Measurements from ENCODE around the gene MIEN1. TPM values are rescaled to one million over a fixed set of nuclear protein-coding genes. Genes with fewer than 3 reads are reported as not detected.

MIEN1 gene
- total RNA-seq, 2 donors from 2014 or later: 27.1 to 30.3 TPM

GRCh38 chr17:39679521-39680192, 50.7 kb downstream of the MIEN1 start:
- no peaks in the 10 kb centered on the region for H3K9me3 ChIP-seq
- H3K27ac ChIP-seq: peak overlapping the region; percentile 87 to 92
- H3K4me3 ChIP-seq: no peak overlapping the region
- TF ChIP-seq CTCF (IDR thresholded peaks at IDR 0.05): no peak
- DNase-seq (ENCODE audit: low spot score) (no peak), ATAC-seq (ENCODE audit: insufficient number of reproducible peaks, low FRiP score, low read depth) (no peak)
- H3K27me3 ChIP-seq (replicated peaks; ENCODE audit: insufficient read depth): no peaks in the 10 kb centered on the region
- H3K36me3 ChIP-seq: no peaks in the 10 kb centered on the region
- peaks cover 34 to 53% of the 10 kb centered on the region in 2 donors for H3K4me1 ChIP-seq (ENCODE audit: control insufficient read depth in 1 of 2, low read depth in 2 of 2)

Other genes with a start within 250 kb of the MIEN1 start
- gene NEUROD2, start 122.6 kb downstream of the MIEN1 start, total RNA-seq: not detected
- 1 to 10 TPM in 1 of 2 donors, under 1 TPM in 1; 0.27 to 2.1 TPM for gene PPP1R1B, start 103.6 kb downstream of the MIEN1 start, total RNA-seq
- 10 to 100 TPM; 52.5 to 67.7 TPM for gene STARD3, start 93.4 kb downstream of the MIEN1 start, total RNA-seq
- gene TCAP, start 65.2 kb downstream of the MIEN1 start, total RNA-seq: 10 to 100 TPM in 1 of 2 donors, 1 to 10 TPM in 1; 6.4 to 16.9 TPM
- gene PNMT, start 62.1 kb downstream of the MIEN1 start, total RNA-seq: 10 to 100 TPM in 1 of 2 donors, 1 to 10 TPM in 1; 3.1 to 22.9 TPM
- gene PGAP3, start 42.5 kb downstream of the MIEN1 start, total RNA-seq: 10 to 100 TPM; 19.9 to 27.2 TPM
- 10 to 100 TPM; 88.1 to 94.7 TPM for gene ERBB2, start 30.5 kb downstream of the MIEN1 start, total RNA-seq
- 1 to 10 TPM in 1 of 2 donors, under 1 TPM in 1; 0.85 to 1.4 TPM for gene GRB7, start 7.4 kb upstream of the MIEN1 start, total RNA-seq
- gene IKZF3, start 133.8 kb upstream of the MIEN1 start, total RNA-seq: 1 to 10 TPM; 4.8 to 5.6 TPM
- not detected for gene ZPBP2, start 137.7 kb upstream of the MIEN1 start, total RNA-seq
- gene GSDMB, start 188.1 kb upstream of the MIEN1 start, total RNA-seq: 10 to 100 TPM in 1 of 2 donors, 1 to 10 TPM in 1; 8.3 to 16.0 TPM
- gene ORMDL3, start 197.1 kb upstream of the MIEN1 start, total RNA-seq: 10 to 100 TPM; 43.3 to 64.0 TPM
- gene LRRC3C, start 197.2 kb upstream of the MIEN1 start, total RNA-seq: not detected
- gene GSDMA, start 232.5 kb upstream of the MIEN1 start, total RNA-seq: 1 to 10 TPM in 1 of 2 donors, under 1 TPM in 1; 0.68 to 1.2 TPM